Stimulated activated CD4-positive, alpha-beta T cell treated with anti-CD3 and anti-CD28 coated beads, Interleukin-12 subunit alpha, Interleukin-12 subunit beta, amount 100 ng/mL, for 48 hours (primary cell): ENCODE data around the gene GNB5.

Experiments
- DNase-seq, 3 donors: peaks; one replicate each; pipeline ENCODE4 v3.0.0-alpha.2; 2020; ENCODE audit warnings: low read depth in 2 of 3, low spot score in 1 of 3

Gene GNB5

GRCh38 chr15:52146776-52147175, 44.4 kb downstream of the GNB5 start:
- DNase-seq, result no peak

- no peak for DNase-seq
These were observed 44.9 kb downstream of the GNB5 start for GRCh38 chr15:52146261-52146660.

GRCh38 chr15:52144656-52145178, 46.5 kb downstream of the GNB5 start:
- no peak for DNase-seq

GRCh38 chr15:52143873-52144272, 47.3 kb downstream of the GNB5 start:
- no peak for DNase-seq

GRCh38 chr15:52140646-52141045, 50.5 kb downstream of the GNB5 start:
- DNase-seq, result no peak

GRCh38 chr15:52139599-52140462, 51.4 kb downstream of the GNB5 start:
- peak; percentile 40 to 70 (median 67) for DNase-seq

- DNase-seq, result no peak
These were observed 53.5 kb downstream of the GNB5 start for GRCh38 chr15:52137432-52138357.

GRCh38 chr15:52136442-52136980, 54.7 kb downstream of the GNB5 start:
- no peak for DNase-seq

- no peak for DNase-seq
These were observed 56.6 kb downstream of the GNB5 start for GRCh38 chr15:52134502-52135144.

GRCh38 chr15:52133510-52134220, 57.5 kb downstream of the GNB5 start:
- DNase-seq, result no peak

- no peak for DNase-seq
These were observed 59.1 kb downstream of the GNB5 start for GRCh38 chr15:52132066-52132465.

- DNase-seq, result no peak
These were observed 62.6 kb downstream of the GNB5 start for GRCh38 chr15:52128568-52128967.

- no peak for DNase-seq
These were observed 66.8 kb downstream of the GNB5 start for GRCh38 chr15:52124270-52124880.

GRCh38 chr15:52121896-52122295, 69.3 kb downstream of the GNB5 start:
- DNase-seq, result no peak

- no peak for DNase-seq
These were observed 70.2 kb downstream of the GNB5 start for GRCh38 chr15:52121006-52121405.

GRCh38 chr15:52120488-52120887, 70.7 kb downstream of the GNB5 start:
- no peak for DNase-seq

GRCh38 chr15:52118969-52119749, 72.0 kb downstream of the GNB5 start:
- no peak for DNase-seq

GRCh38 chr15:52117549-52117948, 73.6 kb downstream of the GNB5 start:
- DNase-seq, result no peak
